ENCODE results near the gene SDR39U1.

Gene SDR39U1

DNA sequence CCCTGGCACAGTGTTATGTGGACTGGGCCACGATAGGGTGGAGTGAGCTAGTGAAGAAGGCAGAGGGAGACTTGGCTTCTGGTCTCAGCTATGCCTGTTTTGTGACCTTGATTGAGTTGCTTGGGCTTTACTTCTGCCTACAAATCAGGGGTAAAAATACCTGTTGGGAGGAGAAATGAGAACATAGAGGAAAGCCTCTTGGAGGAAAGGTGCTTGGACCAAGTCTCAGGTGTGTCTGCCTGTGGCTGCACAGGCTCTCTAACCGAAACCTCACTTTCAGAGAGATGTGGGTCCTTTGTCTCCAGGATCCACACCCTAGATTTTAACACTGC, 4.9 kb downstream of the SDR39U1 start:
- H3K9me3 ChIP-seq (ENCODE audit: low read depth, low read length): no peaks in the 10 kb centered on the region
- H3K4me3 ChIP-seq: no peak overlapping the region
- no peak for DNase-seq (ENCODE audit: low read depth, low spot score)
- TF ChIP-seq FOXP2 (optimal IDR thresholded peaks at IDR 0.05; ENCODE audit: control extremely low read depth, extremely low read length, insufficient read depth) (no peak), EZH2 (IDR thresholded peaks at IDR 0.05) (no peak), POLR2AphosphoS5 (IDR thresholded peaks at IDR 0.05; ENCODE audit: borderline replicate concordance, low read depth, low read length) (0 out of 2 replicates have a peak, but pooled peaks have one; percentile 22)
- H3K9ac ChIP-seq (ENCODE audit: insufficient read length): no peak overlapping the region
- no peak overlapping the region for H3K27ac ChIP-seq
- H3K36me3 ChIP-seq (ENCODE audit: insufficient read depth, low read length): peaks cover 30% of the 10 kb centered on the region

DNA sequence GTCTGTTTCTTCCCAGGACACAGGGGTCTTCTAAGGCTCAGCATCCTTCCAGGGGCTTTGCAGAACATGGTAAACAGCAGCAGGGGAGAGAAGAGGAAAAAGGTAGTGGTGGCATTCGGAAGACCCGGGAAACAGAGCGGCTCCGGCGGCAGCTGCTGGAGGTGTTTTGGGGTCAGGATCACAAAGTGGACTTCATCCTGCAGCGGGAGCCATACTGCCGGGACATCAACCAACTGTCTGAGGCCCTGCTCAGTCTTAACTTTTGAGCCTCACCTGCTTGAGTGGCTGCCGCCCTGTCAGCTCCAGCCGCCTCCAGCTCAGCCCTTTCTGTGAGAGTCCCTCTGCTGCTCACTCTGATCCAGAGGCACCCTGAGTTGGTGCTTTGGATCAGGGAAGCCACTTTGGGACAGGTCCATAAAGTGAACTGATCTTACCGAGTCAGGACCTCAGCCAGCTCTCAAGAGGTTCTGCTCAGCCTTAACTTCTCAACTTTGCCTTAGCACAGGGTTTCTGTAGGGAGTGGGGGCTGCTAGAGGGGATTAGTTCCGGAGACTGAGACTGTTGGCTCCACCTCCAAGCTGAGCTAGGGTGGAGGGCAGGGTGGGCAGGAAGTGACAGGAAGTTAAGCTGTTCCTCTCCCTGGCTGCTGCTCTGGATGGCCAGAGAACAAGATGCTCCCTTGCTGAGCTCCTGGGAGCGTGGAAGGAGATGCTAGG, 5.4 kb downstream of the SDR39U1 start:
- Histone ChIP-seq H3K27ac (no peak overlapping the region), H3K4me3 (no peak overlapping the region), H3K36me3 (ENCODE audit: insufficient read depth, low read length) (peaks cover 30% of the 10 kb centered on the region), H3K9me3 (ENCODE audit: low read depth, low read length) (no peaks in the 10 kb centered on the region), H3K9ac (ENCODE audit: insufficient read length) (no peak overlapping the region)
- no peak for TF ChIP-seq EZH2 (IDR thresholded peaks at IDR 0.05)
- no peak for TF ChIP-seq POLR2AphosphoS5 (IDR thresholded peaks at IDR 0.05; ENCODE audit: borderline replicate concordance, low read depth, low read length)
- no peak for TF ChIP-seq FOXP2 (optimal IDR thresholded peaks at IDR 0.05; ENCODE audit: control extremely low read depth, extremely low read length, insufficient read depth)
- DNase-seq (ENCODE audit: low read depth, low spot score): no peak

DNA sequence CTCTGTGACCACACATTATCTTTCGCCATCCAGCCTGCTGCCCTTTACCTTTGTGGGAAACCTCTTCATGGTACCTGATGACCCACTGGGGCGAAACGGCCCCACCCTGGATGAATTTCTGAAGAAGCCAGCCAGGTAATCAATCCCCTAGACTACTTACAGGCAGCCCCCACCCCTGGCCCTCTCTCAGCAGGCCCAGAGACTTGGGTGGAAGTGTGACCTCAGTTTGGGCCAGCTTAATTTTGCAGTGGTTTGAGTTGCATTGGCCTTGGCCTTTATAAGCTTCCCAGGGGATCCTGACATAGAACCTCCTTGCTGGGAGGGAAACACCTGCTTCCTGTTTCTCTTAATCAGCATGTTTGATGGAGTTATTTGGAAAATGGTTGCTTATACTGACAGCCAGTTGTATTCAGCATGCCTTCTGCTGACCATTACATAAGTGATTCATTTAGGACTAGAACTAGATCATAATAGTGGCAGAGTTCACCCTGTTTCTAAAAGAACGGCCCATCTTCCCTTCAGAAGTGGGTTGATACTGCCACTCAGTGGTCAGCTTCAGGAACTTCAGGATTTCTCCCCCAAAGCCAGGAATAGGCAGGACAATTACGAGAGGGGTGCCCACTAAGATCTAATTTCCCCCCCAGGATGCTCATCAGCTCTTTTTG, 6.1 kb downstream of the SDR39U1 start:
- Histone ChIP-seq H3K9me3 (ENCODE audit: low read depth, low read length) (no peaks in the 10 kb centered on the region), H3K36me3 (ENCODE audit: insufficient read depth, low read length) (peaks cover 30% of the 10 kb centered on the region), H3K9ac (ENCODE audit: insufficient read length) (no peak overlapping the region), H3K27ac (no peak overlapping the region), H3K4me3 (no peak overlapping the region)
- no peak for DNase-seq (ENCODE audit: low read depth, low spot score)
- no peak for TF ChIP-seq EZH2 (IDR thresholded peaks at IDR 0.05)
- peak; percentile 37; the same call in 1 of the 2 replicates for TF ChIP-seq POLR2AphosphoS5 (IDR thresholded peaks at IDR 0.05; ENCODE audit: borderline replicate concordance, low read depth, low read length)

DNA sequence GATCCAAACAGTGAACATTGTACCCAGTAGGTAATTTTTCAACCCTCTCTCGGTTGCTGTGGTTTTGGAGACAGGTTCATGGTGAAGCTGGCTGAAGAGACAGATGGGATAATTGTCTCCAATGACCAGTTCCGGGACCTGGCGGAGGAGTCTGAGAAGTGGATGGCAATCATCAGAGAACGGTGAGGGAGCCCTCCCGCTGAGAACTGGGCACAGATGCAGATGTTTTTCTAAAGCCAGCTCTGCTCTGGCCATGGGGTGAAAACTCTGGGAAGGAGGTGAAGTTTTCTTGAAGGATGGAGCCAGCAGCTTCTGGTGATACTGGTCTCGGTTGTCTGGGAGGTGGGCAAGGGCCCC, 6.6 kb downstream of the SDR39U1 start:
- peaks cover 29% of the 10 kb centered on the region for H3K36me3 ChIP-seq (ENCODE audit: insufficient read depth, low read length)
- no peaks in the 10 kb centered on the region for H3K9me3 ChIP-seq (ENCODE audit: low read depth, low read length)
- H3K27ac ChIP-seq: no peak overlapping the region
- DNase-seq (ENCODE audit: low read depth, low spot score): no peak
- TF ChIP-seq EZH2 (IDR thresholded peaks at IDR 0.05) (no peak), POLR2AphosphoS5 (IDR thresholded peaks at IDR 0.05; ENCODE audit: borderline replicate concordance, low read depth, low read length) (no peak), FOXP2 (optimal IDR thresholded peaks at IDR 0.05; ENCODE audit: control extremely low read depth, extremely low read length, insufficient read depth) (no peak)
- no peak overlapping the region for H3K9ac ChIP-seq (ENCODE audit: insufficient read length)
- H3K4me3 ChIP-seq: no peak overlapping the region

DNA sequence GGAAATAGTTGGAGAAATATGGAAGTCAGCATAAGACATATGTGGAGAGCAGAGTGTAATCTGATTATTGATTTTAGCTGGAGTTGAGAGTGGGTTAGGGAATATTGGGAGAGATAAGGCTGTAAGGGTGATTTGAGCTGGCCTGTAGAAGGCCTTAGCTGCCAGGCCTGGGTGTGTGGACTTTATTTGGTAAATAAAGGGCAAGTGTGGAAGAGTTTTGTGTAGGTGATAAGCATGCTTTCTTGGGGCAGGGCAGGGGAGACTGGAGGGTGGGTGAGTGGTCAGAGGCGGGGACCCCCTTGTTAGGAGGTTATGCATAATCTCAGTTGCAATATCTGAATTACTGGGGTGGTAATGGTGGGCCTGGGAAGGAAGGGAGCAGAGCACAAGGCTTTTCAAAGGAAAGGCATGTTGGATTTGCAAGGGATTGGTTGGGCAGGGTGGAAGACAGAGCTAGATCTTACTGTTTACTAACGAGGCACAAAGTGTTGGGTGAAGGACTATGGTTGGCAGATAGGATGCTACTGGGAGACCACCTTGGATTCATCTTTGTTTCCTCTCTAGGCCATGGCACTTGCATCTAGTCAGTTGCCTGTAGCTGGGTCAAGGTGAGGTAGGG, 7.3 kb downstream of the SDR39U1 start:
- TF ChIP-seq POLR2AphosphoS5 (IDR thresholded peaks at IDR 0.05; ENCODE audit: borderline replicate concordance, low read depth, low read length) (no peak), EZH2 (IDR thresholded peaks at IDR 0.05) (no peak), FOXP2 (optimal IDR thresholded peaks at IDR 0.05; ENCODE audit: control extremely low read depth, extremely low read length, insufficient read depth) (no peak)
- no peak overlapping the region for H3K9ac ChIP-seq (ENCODE audit: insufficient read length)
- H3K36me3 ChIP-seq (ENCODE audit: insufficient read depth, low read length): peaks cover 23% of the 10 kb centered on the region
- H3K4me3 ChIP-seq: no peak overlapping the region
- no peaks in the 10 kb centered on the region for H3K9me3 ChIP-seq (ENCODE audit: low read depth, low read length)
- DNase-seq (ENCODE audit: low read depth, low spot score): no peak
- H3K27ac ChIP-seq: no peak overlapping the region

DNA sequence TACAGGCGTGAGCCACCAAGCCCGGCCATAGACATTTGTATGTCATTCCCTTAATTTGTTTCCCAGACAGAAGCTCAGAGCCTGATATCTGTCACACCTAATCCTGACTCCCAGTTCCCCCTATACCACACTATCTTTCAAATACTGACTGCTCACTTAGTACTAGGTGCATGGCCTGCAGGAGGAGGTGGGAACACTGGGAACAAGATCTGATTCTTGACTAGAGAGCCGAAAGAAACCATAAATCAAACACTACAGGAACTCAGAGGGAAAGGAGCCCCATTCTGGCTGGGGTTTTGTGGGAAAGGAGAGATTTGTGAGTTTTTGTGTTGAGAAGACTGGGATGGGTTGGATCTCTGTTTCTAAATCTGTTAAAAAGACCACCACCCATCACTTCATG, 7.9 kb downstream of the SDR39U1 start:
- Histone ChIP-seq H3K9me3 (ENCODE audit: low read depth, low read length) (no peaks in the 10 kb centered on the region), H3K27ac (no peak overlapping the region), H3K4me3 (no peak overlapping the region), H3K9ac (ENCODE audit: insufficient read length) (no peak overlapping the region), H3K36me3 (ENCODE audit: insufficient read depth, low read length) (peaks cover 17% of the 10 kb centered on the region)
- no peak for TF ChIP-seq EZH2 (IDR thresholded peaks at IDR 0.05)
- TF ChIP-seq POLR2AphosphoS5 (IDR thresholded peaks at IDR 0.05; ENCODE audit: borderline replicate concordance, low read depth, low read length): no peak
- no peak for TF ChIP-seq FOXP2 (optimal IDR thresholded peaks at IDR 0.05; ENCODE audit: control extremely low read depth, extremely low read length, insufficient read depth)
- DNase-seq (ENCODE audit: low read depth, low spot score): no peak

DNA sequence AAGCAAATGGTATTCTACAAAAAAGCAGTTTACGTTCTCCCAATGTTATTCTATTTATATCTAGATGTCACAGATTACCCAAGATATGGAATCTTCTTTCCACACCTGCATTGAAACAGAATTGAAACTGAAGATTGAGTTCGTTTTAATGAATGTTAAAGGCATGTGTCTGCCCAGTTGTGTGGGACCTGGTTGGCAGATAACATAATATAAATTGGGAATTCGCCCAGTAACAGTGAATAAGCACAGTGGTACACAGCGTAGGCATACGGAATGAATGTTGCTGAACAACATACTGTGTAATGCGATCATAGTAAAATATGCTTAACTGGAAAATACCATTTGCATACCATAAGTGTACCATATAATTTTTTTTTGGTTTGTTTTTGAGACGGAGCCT, 8.5 kb downstream of the SDR39U1 start:
- H3K9me3 ChIP-seq (ENCODE audit: low read depth, low read length): no peaks in the 10 kb centered on the region
- H3K9ac ChIP-seq (ENCODE audit: insufficient read length): no peak overlapping the region
- no peak for TF ChIP-seq FOXP2 (optimal IDR thresholded peaks at IDR 0.05; ENCODE audit: control extremely low read depth, extremely low read length, insufficient read depth)
- TF ChIP-seq EZH2 (IDR thresholded peaks at IDR 0.05): no peak
- no peak overlapping the region for H3K4me3 ChIP-seq
- H3K36me3 ChIP-seq (ENCODE audit: insufficient read depth, low read length): peaks cover 11% of the 10 kb centered on the region; the same call in 1 of the 2 replicates
- no peak for DNase-seq (ENCODE audit: low read depth, low spot score)
- H3K27ac ChIP-seq: no peak overlapping the region

DNA sequence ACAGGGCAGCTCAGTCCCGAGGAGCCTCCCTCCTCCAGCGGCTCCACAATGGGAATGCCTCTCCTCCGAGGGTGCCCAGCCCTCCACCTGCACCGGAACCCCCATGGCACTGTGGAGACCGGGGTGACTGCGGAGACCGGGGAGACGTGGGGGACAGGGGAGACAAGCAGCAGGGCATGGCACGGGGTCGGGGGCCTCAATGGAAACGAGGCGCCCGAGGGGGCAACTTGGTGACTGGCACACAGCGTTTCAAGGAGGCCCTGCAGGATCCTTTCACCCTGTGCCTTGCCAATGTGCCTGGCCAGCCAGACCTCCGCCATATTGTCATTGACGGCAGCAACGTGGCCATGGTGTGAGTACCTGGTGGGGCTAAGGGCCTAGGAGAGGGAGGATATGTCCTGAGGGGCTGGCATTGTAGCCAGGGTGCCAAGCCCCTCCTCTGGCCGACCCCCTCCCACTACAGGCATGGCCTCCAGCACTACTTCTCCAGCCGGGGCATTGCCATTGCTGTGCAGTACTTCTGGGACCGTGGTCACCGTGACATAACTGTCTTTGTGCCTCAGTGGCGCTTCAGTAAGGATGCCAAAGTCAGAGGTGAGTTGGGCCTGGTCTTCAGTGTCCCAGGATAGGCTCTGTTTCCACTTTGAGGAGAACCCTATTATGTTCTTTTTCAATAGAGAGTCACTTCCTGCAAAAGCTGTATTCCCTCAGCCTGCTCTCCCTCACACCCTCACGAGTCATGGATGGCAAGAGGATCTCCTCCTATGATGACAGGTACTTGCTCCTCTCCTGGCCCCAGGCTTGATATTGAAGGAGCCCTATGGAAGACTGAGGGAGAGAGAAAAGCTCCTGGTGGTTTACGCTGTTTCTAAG, 10.1 kb downstream of the SDR39U1 start:
- no peak for DNase-seq (ENCODE audit: low read depth, low spot score)
- Histone ChIP-seq H3K9ac (ENCODE audit: insufficient read length) (no peak overlapping the region), H3K9me3 (ENCODE audit: low read depth, low read length) (no peaks in the 10 kb centered on the region), H3K36me3 (ENCODE audit: insufficient read depth, low read length) (peaks cover 4% of the 10 kb centered on the region; the same call in 1 of the 2 replicates), H3K27ac (no peak overlapping the region), H3K4me3 (no peak overlapping the region)
- TF ChIP-seq POLR2AphosphoS5 (IDR thresholded peaks at IDR 0.05; ENCODE audit: borderline replicate concordance, low read depth, low read length) (no peak), EZH2 (IDR thresholded peaks at IDR 0.05) (no peak), FOXP2 (optimal IDR thresholded peaks at IDR 0.05; ENCODE audit: control extremely low read depth, extremely low read length, insufficient read depth) (no peak)
